ENCODE data around the gene KRTCAP3.
"Not testable (repeated sequence)": the region's sequence is repeated elsewhere in the genome, so short reads cannot be mapped to it uniquely, and the experiment has no call there.

- TF ChIP-seq POLR2A (IDR thresholded peaks at IDR 0.05; ENCODE audit: low read length); CEBPB (IDR thresholded peaks at IDR 0.05); EP300 (IDR thresholded peaks at IDR 0.05); CTCF (IDR thresholded peaks at IDR 0.05); RFX5 (IDR thresholded peaks at IDR 0.05); ZC3H11A (IDR thresholded peaks at IDR 0.05); SMC3 (IDR thresholded peaks at IDR 0.05); CBX8 (IDR thresholded peaks at IDR 0.05); HOXB5 (CRISPR knock-in tag; IDR thresholded peaks at IDR 0.05); RARB (CRISPR knock-in tag; IDR thresholded peaks at IDR 0.05): not testable (repeated sequence)
- TF ChIP-seq, protein P1, sequence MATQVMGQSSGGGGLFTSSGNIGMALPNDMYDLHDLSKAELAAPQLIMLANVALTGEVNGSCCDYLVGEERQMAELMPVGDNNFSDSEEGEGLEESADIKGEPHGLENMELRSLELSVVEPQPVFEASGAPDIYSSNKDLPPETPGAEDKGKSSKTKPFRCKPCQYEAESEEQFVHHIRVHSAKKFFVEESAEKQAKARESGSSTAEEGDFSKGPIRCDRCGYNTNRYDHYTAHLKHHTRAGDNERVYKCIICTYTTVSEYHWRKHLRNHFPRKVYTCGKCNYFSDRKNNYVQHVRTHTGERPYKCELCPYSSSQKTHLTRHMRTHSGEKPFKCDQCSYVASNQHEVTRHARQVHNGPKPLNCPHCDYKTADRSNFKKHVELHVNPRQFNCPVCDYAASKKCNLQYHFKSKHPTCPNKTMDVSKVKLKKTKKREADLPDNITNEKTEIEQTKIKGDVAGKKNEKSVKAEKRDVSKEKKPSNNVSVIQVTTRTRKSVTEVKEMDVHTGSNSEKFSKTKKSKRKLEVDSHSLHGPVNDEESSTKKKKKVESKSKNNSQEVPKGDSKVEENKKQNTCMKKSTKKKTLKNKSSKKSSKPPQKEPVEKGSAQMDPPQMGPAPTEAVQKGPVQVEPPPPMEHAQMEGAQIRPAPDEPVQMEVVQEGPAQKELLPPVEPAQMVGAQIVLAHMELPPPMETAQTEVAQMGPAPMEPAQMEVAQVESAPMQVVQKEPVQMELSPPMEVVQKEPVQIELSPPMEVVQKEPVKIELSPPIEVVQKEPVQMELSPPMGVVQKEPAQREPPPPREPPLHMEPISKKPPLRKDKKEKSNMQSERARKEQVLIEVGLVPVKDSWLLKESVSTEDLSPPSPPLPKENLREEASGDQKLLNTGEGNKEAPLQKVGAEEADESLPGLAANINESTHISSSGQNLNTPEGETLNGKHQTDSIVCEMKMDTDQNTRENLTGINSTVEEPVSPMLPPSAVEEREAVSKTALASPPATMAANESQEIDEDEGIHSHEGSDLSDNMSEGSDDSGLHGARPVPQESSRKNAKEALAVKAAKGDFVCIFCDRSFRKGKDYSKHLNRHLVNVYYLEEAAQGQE (IDR thresholded peaks at IDR 0.05) = not testable (repeated sequence)
These were observed 17.1 kb upstream of the KRTCAP3 start for GRCh38 chr2:27425039-27425438.
